Neural progenitor cell (in vitro differentiated cells): Measurements from ENCODE around the gene ABCC4. TPM values are rescaled to one million over a fixed set of nuclear protein-coding genes. Genes with fewer than 3 reads are reported as not detected.

Experiments used
- DNase-seq: peaks from one replicate; pipeline ENCODE4 v3.0.0-alpha.2; 2016; ENCODE audit warnings: low spot score
- H2AFZ ChIP-seq: fragments of 200-600 bp; sonication (generic); replicated peaks from 2 replicates; pipeline ENCODE4 v1.6.1; 2016; ENCODE audit warnings: antibody characterized with exemption
- H3F3A ChIP-seq: fragments of 200-600 bp; sonication (generic); 2 replicates; pipeline ENCODE4 v1.6.1; 2016; ENCODE audit warnings: antibody characterized with exemption, low read depth
- H3K27ac ChIP-seq: fragments of 200-600 bp; sonication (generic); 2 replicates; pipeline ENCODE4 v1.5.1; 2016; ENCODE audit warnings: mild to moderate bottlenecking
- H3K27me3 ChIP-seq: fragments of 200-600 bp; sonication (generic); 2 replicates; pipeline ENCODE4 v1.6.1; 2016; ENCODE audit warnings: mild to moderate bottlenecking, moderate library complexity
- H3K36me3 ChIP-seq: fragments of 200-600 bp; sonication (generic); 2 replicates; pipeline ENCODE4 v1.5.1; 2016
- H3K4me1 ChIP-seq: fragments of 200-600 bp; sonication (generic); 2 replicates; pipeline ENCODE4 v1.6.1; 2016; ENCODE audit warnings: mixed run types
- H3K4me2 ChIP-seq: fragments of 200-600 bp; sonication (generic); 2 replicates; pipeline ENCODE4 v1.6.1; 2016
- H3K4me3 ChIP-seq: fragments of 200-600 bp; sonication (generic); 2 replicates; pipeline ENCODE4 v1.5.1; 2016
- H3K79me2 ChIP-seq: fragments of 200-600 bp; sonication (generic); 2 replicates; pipeline ENCODE4 v1.6.1; 2016; ENCODE audit warnings: low read depth
- H3K9ac ChIP-seq: fragments of 200-600 bp; sonication (generic); 2 replicates; pipeline ENCODE4 v1.6.1; 2016
- H3K9me3 ChIP-seq: fragments of 200-600 bp; sonication (generic); 2 replicates; pipeline ENCODE4 v1.5.1; 2016; ENCODE audit warnings: low read depth
- H4K20me1 ChIP-seq: fragments of 200-600 bp; sonication (generic); 2 replicates; pipeline ENCODE4 v1.6.1; 2016; ENCODE audit warnings: low read depth
- H3K27ac Mint-ChIP-seq: 3 replicates; pipeline ENCODE4 v1.8.0; 2021; ENCODE audit warnings: mixed read lengths
- H3K27me3 Mint-ChIP-seq: 2 replicates; pipeline ENCODE4 v1.8.0; 2022; ENCODE audit warnings: low read depth, mild to moderate bottlenecking, inconsistent platforms, moderate library complexity, mixed read lengths; ENCODE audit not compliant: insufficient read depth
- H3K36me3 Mint-ChIP-seq: 3 replicates; pipeline ENCODE4 v1.8.0; 2021; ENCODE audit warnings: mixed read lengths
- H3K4me1 Mint-ChIP-seq: 3 replicates; pipeline ENCODE4 v1.8.0; 2021; ENCODE audit warnings: mixed read lengths
- H3K4me3 Mint-ChIP-seq: 3 replicates; pipeline ENCODE4 v1.8.0; 2021; ENCODE audit warnings: mild to moderate bottlenecking, moderate library complexity, mixed read lengths
- H3K9me3 Mint-ChIP-seq: 3 replicates; pipeline ENCODE4 v1.8.0; 2020; ENCODE audit warnings: mixed read lengths
- CTCF ChIP-seq: fragments of 200-600 bp; sonication (generic); IDR thresholded peaks from 2 replicates; pipeline ENCODE4 v1.5.1; 2017; ENCODE audit warnings: antibody characterized with exemption, mild to moderate bottlenecking
- EZH2 ChIP-seq: fragments of 200-600 bp; sonication (generic); IDR thresholded peaks from 2 replicates; pipeline ENCODE4 v1.6.1; 2017; ENCODE audit warnings: antibody characterized with exemption, mild to moderate bottlenecking, moderate library complexity
- EZH2phosphoT487 ChIP-seq: fragments of 200-600 bp; sonication (generic); IDR thresholded peaks from 2 replicates; pipeline ENCODE4 v1.6.1; 2017; ENCODE audit warnings: antibody characterized with exemption
- total RNA-seq: library from RNA; depleted of rRNA; stranded (reverse); fragments of >200 nt; gene quantifications from 2 replicates; pipeline ENCODE4 v1.2.3, GENCODE V29; 2015; ENCODE audit warnings: low replicate concordance

The ABCC4 gene
- total RNA-seq, 1 donor from 2014 or later = 23.6 TPM

- H3K4me2 ChIP-seq = no peak overlapping the region
- H3K4me1 ChIP-seq = peaks cover 34% of the 10 kb centered on the region
- no peak overlapping the region for H3K9ac ChIP-seq
- no peak overlapping the region for H3K4me3 Mint-ChIP-seq
- no peaks in the 10 kb centered on the region for H3K36me3 ChIP-seq
- H3K9me3 ChIP-seq = no peaks in the 10 kb centered on the region
- H3K36me3 Mint-ChIP-seq = no peaks in the 10 kb centered on the region
- peaks cover 10% of the 10 kb centered on the region for H3F3A ChIP-seq
- no peaks in the 10 kb centered on the region for H4K20me1 ChIP-seq
- TF ChIP-seq EZH2 = no peak
- TF ChIP-seq CTCF = no peak
- no peak for TF ChIP-seq EZH2phosphoT487
- H3K27ac ChIP-seq = no peak overlapping the region
- H3K79me2 ChIP-seq = no peaks in the 10 kb centered on the region
- H3K4me1 Mint-ChIP-seq = peaks cover 19% of the 10 kb centered on the region
- no peaks in the 10 kb centered on the region for H3K27me3 ChIP-seq
- H3K27me3 Mint-ChIP-seq = no peaks in the 10 kb centered on the region
- no peak overlapping the region for H3K4me3 ChIP-seq
- no peak overlapping the region for H3K27ac Mint-ChIP-seq
- H3K9me3 Mint-ChIP-seq = no peaks in the 10 kb centered on the region
- H2AFZ ChIP-seq = no peak overlapping the region
- no peak for DNase-seq
Measured at GRCh38 chr13:95150555-95150954, 150.7 kb downstream of the ABCC4 start.

DNA sequence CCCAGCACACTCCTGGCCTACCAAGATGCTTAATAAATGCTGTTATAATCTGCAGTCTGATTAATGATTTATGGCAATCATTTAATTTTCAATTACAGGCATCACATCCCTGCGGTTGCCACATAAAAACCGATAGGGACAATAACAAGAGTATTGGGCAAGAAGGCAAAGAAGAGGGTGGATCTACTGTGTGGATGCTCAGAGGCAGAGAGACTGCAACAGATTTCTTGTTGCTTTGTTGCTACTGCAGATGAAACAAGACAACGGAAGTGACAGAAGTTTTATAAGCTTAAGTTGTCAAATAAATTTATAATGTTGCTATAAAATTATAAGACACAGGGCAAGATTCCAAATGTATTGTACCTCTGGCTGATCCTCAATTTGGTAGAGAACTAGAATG, 154.8 kb downstream of the ABCC4 start:
- TF ChIP-seq CTCF (no peak), EZH2phosphoT487 (no peak), EZH2 (no peak)
- H3K4me1 ChIP-seq = peaks cover 3% of the 10 kb centered on the region
- H3K27ac ChIP-seq = no peak overlapping the region
- no peak overlapping the region for H3K4me3 ChIP-seq
- no peaks in the 10 kb centered on the region for H3F3A ChIP-seq
- peaks cover 9% of the 10 kb centered on the region for H3K36me3 Mint-ChIP-seq
- no peak for DNase-seq
- no peak overlapping the region for H3K9ac ChIP-seq
- H3K4me1 Mint-ChIP-seq = peaks cover under 1% of the 10 kb centered on the region
- no peak overlapping the region for H3K4me3 Mint-ChIP-seq
- H3K36me3 ChIP-seq = no peaks in the 10 kb centered on the region
- H2AFZ ChIP-seq = no peak overlapping the region
- peaks cover 4% of the 10 kb centered on the region for H3K9me3 Mint-ChIP-seq
- no peaks in the 10 kb centered on the region for H3K27me3 Mint-ChIP-seq
- H4K20me1 ChIP-seq = no peaks in the 10 kb centered on the region
- no peaks in the 10 kb centered on the region for H3K27me3 ChIP-seq
- H3K4me2 ChIP-seq = no peak overlapping the region
- H3K79me2 ChIP-seq = no peaks in the 10 kb centered on the region
- no peaks in the 10 kb centered on the region for H3K9me3 ChIP-seq
- no peak overlapping the region for H3K27ac Mint-ChIP-seq

DNA sequence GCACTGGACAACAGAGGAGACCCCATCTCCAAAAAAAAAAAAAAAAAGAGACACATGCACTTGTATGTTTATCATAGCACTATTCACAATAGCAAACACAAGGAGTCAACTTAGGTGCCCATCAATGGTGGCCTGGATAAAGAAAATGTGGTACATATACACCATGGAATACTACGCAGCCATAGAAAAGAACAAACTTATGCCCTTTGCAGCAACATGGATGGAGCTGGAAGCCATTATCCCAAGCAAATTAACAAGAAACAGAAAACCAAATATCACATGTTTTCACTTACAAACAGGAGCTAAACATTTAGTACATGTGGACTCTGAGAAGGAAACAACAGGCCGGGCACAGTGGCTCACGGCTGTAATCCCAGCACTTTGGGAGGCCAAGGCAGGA, 155.7 kb downstream of the ABCC4 start:
- no peaks in the 10 kb centered on the region for H3K36me3 ChIP-seq
- H3K4me3 Mint-ChIP-seq = no peak overlapping the region

More for the DNA sequence above, 155.7 kb downstream of the ABCC4 start:
- Histone ChIP-seq H4K20me1 (no peaks in the 10 kb centered on the region), H3K27me3 (no peaks in the 10 kb centered on the region), H3K9ac (no peak overlapping the region), H3K4me2 (no peak overlapping the region), H3K4me3 (no peak overlapping the region), H3F3A (no peaks in the 10 kb centered on the region), H2AFZ (no peak overlapping the region), H3K79me2 (no peaks in the 10 kb centered on the region), H3K9me3 (no peaks in the 10 kb centered on the region), H3K4me1 (peaks cover 3% of the 10 kb centered on the region), H3K27ac (no peak overlapping the region)
- Mint-ChIP-seq H3K36me3 (peaks cover 9% of the 10 kb centered on the region), H3K27me3 (no peaks in the 10 kb centered on the region), H3K9me3 (peaks cover 4% of the 10 kb centered on the region), H3K27ac (no peak overlapping the region), H3K4me1 (peaks cover 10% of the 10 kb centered on the region)
- DNase-seq = no peak
- TF ChIP-seq EZH2phosphoT487 (no peak), EZH2 (no peak), CTCF (no peak)
